GM21528 (cell line): ENCODE results near the gene RBBP8.

Source experiments
- ATAC-seq: cut with Tn5 transposase; IDR thresholded peaks from one replicate; pipeline ENCODE4 v1.9.1; 2021; ENCODE audit warnings: mild to moderate bottlenecking, moderate library complexity; ENCODE audit not compliant: unreplicated experiment, low FRiP score

RBBP8 gene

DNA sequence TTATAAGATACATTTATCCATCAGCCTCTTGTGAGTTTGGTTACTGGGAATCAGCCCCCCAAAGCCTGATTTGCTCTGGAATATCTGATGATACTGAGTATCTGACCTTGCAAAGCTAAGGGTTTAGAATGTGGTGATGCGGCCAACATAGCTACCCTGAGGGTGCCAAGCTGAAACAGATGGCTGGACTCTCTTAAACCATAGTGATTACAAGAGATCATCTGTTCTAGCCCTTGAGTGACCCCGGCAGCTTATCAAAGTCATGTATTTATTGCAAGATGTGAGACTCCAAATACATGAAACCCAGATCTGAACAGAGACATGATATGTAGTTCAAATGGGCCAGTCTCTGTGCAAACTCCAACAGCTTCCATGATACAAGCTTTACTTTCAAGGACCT is 124.0 kb downstream of the RBBP8 start:
- ATAC-seq, result no peak

- ATAC-seq, result no peak
Observed at GRCh38 chr18:23058746-23059415, 125.8 kb downstream of the RBBP8 start.

GRCh38 chr18:23059541-23060465 is 126.7 kb downstream of the RBBP8 start:
- ATAC-seq, result no peak

GRCh38 chr18:23062011-23062410 is 128.9 kb downstream of the RBBP8 start:
- ATAC-seq, result no peak

- no peak for ATAC-seq
Observed at GRCh38 chr18:23063502-23063901, 130.4 kb downstream of the RBBP8 start.

GRCh38 chr18:23065234-23065806 is 132.2 kb downstream of the RBBP8 start:
- no peak for ATAC-seq

DNA sequence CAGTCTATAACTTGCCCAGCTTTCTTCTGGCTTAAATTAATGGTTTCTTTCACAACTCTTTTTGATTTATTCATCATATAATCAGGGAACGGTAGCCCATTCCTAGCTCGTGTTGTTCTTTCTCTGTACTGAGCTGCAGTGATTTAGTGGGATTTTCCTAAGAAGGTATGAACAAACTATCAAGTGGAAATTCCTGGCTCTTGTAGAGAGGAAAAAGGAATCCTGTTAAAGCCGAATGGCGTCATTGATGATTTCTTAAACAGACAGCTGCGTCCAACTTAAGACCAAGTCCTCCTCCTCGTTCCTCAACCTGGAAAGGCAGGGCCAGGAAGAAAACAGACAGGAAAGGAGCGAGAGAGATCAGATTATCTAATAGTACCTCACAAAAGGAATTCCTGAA is 132.9 kb downstream of the RBBP8 start:
- ATAC-seq, result no peak

DNA sequence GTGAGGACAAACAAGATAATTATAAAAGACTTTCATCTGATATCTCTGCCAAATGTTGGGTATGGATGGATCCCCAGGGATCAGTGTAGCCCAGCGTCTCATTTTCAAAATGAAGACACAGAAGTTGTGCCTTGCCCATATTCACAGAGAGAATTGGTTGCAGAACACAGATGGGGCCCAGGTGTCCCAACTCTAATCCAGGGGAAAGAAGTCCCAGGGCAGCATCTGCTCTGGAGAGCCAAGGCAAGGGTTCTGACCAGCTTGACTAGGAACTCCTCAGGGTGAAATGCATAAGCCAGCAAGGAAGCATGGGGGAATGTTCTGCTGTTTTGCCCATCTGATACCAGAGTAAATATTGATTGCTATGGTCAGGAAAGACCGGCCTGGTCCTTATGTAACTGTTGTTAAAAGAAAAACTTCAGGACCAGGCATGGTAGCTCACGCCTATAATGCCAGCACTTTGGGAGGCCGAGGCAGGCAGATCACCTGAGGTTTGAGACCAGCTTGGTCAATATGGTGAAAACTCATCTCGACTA is 133.4 kb downstream of the RBBP8 start:
- no peak for ATAC-seq

- no peak for ATAC-seq
Observed at GRCh38 chr18:23067236-23067635, 134.1 kb downstream of the RBBP8 start.

DNA sequence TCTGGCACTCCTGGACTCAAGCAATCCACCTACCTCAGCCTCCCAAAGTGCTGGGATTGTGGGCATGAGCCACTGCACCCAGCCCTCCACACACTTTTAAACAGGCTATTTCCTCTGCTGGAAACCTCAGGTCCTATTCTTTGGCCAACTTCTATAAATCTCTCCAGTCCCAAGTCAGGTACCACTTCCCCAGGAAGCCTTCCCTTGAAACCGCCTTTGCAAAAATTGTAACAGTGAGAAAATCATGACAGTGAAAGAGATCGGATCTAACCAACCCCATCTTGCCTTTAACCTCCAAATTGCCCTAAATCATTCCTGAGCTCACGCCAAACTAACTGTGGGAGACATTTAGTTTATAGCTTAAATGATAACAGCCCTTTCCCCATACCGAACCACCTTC is 134.9 kb downstream of the RBBP8 start:
- no peak for ATAC-seq

- ATAC-seq, result no peak
Observed at GRCh38 chr18:23068570-23069310, 135.6 kb downstream of the RBBP8 start.

DNA sequence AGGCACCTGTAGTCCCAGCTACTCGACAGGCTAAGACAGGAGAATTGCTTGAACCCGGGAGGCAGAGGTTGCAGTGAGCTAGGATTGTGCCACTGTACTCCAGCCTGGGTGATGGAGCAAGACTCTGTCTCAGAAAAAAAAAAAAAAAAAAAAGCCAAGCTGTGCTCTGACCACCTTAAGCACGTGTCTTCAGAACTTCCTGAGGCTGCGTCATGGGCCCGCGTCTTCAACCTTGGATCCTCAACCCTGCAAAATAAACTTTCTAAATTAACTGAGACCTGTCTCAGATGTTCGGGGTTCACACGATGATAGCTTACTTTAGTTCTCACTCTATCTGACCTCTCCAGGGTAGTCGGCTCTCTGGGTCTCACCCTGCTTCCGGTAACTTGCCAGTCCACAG is 136.4 kb downstream of the RBBP8 start:
- no peak for ATAC-seq

DNA sequence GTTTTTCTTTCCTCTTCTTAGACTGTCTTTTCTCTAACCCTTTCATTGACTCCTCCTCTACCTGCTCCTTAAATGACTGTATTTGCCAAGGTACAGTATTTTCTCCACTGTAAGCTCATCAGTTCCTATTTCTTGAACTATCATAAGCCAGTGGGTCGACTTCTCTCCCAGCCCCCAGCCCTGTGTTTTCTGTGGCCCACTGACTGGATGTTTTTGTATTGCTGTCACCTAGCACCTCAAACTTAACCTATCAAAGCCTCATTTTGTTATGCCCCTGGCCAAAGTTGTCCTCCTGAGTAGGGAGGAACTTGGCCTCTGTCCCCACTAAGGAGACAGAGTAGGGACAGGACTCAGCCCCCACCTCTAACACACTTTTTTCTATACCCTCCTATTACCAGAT is 136.8 kb downstream of the RBBP8 start:
- no peak for ATAC-seq

DNA sequence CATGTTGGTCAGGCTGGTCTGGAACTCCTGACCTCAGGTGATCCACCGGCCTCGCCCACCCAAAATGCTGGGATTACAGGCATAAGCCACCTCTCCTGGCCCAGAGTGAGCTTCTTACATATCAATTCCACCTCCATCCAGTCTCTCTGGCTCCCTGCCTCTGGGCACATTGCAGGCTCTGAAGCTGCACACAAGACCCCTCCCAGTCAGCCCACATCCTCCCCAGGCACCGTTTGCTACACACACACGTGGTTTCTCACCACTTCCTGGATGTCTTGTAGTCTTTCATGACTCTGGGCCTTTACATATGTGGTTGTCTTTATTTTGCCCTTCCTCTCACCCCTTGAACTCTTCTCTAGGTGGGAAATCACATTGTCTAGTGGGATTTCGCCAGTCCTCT is 138.2 kb downstream of the RBBP8 start:
- ATAC-seq, result peak; percentile 98

GRCh38 chr18:23072079-23072478 is 139.0 kb downstream of the RBBP8 start:
- ATAC-seq, result no peak

- ATAC-seq, result no peak
Observed at GRCh38 chr18:23073996-23074606, 141.0 kb downstream of the RBBP8 start.
